Upper lobe of left lung (tissue), 6 donors: ENCODE results near the gene SFXN2. TPM values are rescaled to one million over a fixed set of nuclear protein-coding genes. Genes with fewer than 3 reads are reported as not detected.
"Not testable (repeated sequence)": the region's sequence is repeated elsewhere in the genome, so short reads cannot be mapped to it uniquely, and the experiment has no call there.

ENCODE experiments used
- ATAC-seq, 2 donors: fragments of 200-7000 bp; cut with Tn5 transposase; one replicate each; pipeline ENCODE4 v1.9.1; 2022; ENCODE audit warnings: mild to moderate bottlenecking in 2 of 2, moderate library complexity in 2 of 2; ENCODE audit not compliant: low FRiP score in 2 of 2
- DNase-seq, 2 donors: peaks; one replicate each; pipeline ENCODE4 v3.0.0-alpha.2; 2019 to 2020
- H3K27ac ChIP-seq, 4 donors: fragments of 200-600 bp; sonication (generic); one replicate each; pipeline ENCODE4 v1.5.1; 2016 to 2019
- H3K27me3 ChIP-seq, 4 donors: fragments of 200-600 bp; sonication (generic); one replicate each; pipeline ENCODE4 v1.5.1; 2017 to 2019
- H3K36me3 ChIP-seq, 4 donors: fragments of 200-600 bp; sonication (generic); one replicate each; pipeline ENCODE4 v1.5.1; 2016 to 2019
- H3K4me1 ChIP-seq, 4 donors: fragments of 200-600 bp; sonication (generic); one replicate each; pipeline ENCODE4 v1.5.1; 2018 to 2019
- H3K4me3 ChIP-seq, 4 donors: fragments of 200-600 bp; sonication (generic); one replicate each; pipeline ENCODE4 v1.5.1; 2017 to 2019; ENCODE audit warnings: mild to moderate bottlenecking in 2 of 4, moderate library complexity in 1 of 4
- H3K9me3 ChIP-seq, 4 donors: fragments of 200-600 bp; sonication (generic); one replicate each; pipeline ENCODE4 v1.5.1; 2018 to 2019
- EP300 ChIP-seq, 4 donors: sonication (generic); formaldehyde crosslinking; IDR thresholded peaks; one replicate each; pipeline ENCODE4 v1.5.1; 2017; ENCODE audit warnings: antibody characterized with exemption in 4 of 4, control low read depth in 2 of 4
- POLR2A ChIP-seq, 4 donors: fragments of 450-650 bp; IDR thresholded peaks; one replicate each; pipeline ENCODE4 v1.5.1; 2016 to 2017; ENCODE audit warnings: antibody characterized with exemption in 4 of 4, mild to moderate bottlenecking in 2 of 4
- POLR2AphosphoS5 ChIP-seq, 2 donors: sonication (generic); formaldehyde crosslinking; IDR thresholded peaks; one replicate each; pipeline ENCODE4 v1.5.1; 2017; ENCODE audit warnings: antibody characterized with exemption in 2 of 2
- WGBS, 2 donors: methylation state at CpG; one replicate each; pipeline ENCODE4 v1.1.5; 2017 to 2018; 5-methylcytosine and 5-hydroxymethylcytosine counted together
- total RNA-seq, 6 donors: library from RNA; depleted of rRNA in 4 of 6; stranded (reverse); fragments of >200 nt in 4 of 6; gene quantifications; one replicate each; pipeline versions ENCODE4 v1.1.0 to v1.2.1, GENCODE V29; 2016 to 2021
- TF ChIP-seq, protein P1 (sequence below), 6 experiments: fragments of 450-650 bp in 4 of 6; fragments of 200-600 bp in 2 of 6; sonication (generic) in 2 of 6; IDR thresholded peaks; one replicate each; pipeline ENCODE4 v1.5.1; 2016 to 2019; ENCODE audit warnings: antibody characterized with exemption in 6 of 6
- donor health status: DM: no; HTN: no; CAD: no; lungs with moderate emphysema.
- donor health status: DM: no; HTN: yes; CAD: no; lungs with severe emphysema.

The SFXN2 gene, protein sequence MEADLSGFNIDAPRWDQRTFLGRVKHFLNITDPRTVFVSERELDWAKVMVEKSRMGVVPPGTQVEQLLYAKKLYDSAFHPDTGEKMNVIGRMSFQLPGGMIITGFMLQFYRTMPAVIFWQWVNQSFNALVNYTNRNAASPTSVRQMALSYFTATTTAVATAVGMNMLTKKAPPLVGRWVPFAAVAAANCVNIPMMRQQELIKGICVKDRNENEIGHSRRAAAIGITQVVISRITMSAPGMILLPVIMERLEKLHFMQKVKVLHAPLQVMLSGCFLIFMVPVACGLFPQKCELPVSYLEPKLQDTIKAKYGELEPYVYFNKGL
- total RNA-seq: 10 to 100 TPM in 2 of 6 donors, 1 to 10 TPM in 4; 3.9 to 28.3 (median 8.0) TPM

DNA sequence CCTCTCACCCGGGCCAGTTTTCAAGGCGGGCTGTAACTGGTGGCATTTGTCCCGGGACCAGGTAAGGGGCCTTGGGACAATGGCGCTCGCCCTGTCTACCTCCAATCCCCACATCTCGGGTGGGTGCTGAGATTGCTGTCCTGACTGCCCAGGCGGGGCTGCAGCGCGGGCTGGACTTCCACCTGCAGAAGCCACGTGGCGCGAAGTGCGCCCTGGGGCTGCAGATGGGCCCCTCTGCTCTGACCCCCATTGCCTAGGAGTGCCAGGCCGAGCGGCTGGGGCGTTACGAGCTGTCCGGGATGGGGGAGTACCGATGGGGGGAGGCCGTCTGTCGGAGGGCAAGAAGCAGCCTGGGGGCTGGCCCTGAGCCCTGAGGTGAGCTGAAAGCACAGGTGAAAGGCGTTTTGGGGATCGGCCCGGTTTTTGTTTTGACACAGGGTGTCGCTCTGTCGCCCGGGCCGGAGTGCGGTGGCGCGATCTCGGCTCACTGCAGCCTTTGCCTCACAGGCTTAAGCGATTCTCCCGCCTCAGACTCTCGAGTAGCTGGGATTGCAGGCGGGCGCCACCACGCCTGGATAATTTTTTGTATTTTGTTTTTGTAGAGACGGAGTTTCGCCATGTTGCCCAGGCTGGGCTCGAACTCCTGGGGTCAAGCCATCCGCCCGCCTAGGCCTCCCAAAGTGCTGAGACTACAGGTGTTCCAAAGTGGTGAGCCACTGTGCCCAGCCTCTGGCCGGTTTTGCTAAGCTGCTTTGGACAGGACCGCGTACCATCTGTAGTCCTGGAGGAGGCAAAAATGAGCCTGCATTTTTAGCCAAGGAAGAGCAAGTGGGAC is at the start of gene SFXN2:
SFXN2 (plus strand) TSS at position 16 of the 835 bp plus-strand sequence. CDS start 12,001 bp downstream, outside the sequence.
- Histone ChIP-seq H3K4me3 (peak within 1 kb of the TSS; percentile 82 to 96 (median 92)), H3K27me3 (no peaks in the 10 kb centered on the region), H3K4me1 (peaks cover 6 to 27% (median 12%) of the 10 kb centered on the region in 4 donors), H3K36me3 (no peaks in the 10 kb centered on the region), H3K9me3 (no peaks in the 10 kb centered on the region), H3K27ac (peak within 1 kb of the TSS; percentile 81 to 92 (median 87))
- peak; percentile 45 to 89 for DNase-seq
- TF ChIP-seq POLR2A (IDR thresholded peaks at IDR 0.05) (peak in 2 of 4 donors; percentile 34 to 49), POLR2AphosphoS5 (IDR thresholded peaks at IDR 0.05) (no peak)
- whole genome bisulfite sequencing, 2 donors: 6 to 16% methylated on average over 18 to 41 of the region's 46 CpGs
- peak; percentile 25 to 32 for ATAC-seq

DNA sequence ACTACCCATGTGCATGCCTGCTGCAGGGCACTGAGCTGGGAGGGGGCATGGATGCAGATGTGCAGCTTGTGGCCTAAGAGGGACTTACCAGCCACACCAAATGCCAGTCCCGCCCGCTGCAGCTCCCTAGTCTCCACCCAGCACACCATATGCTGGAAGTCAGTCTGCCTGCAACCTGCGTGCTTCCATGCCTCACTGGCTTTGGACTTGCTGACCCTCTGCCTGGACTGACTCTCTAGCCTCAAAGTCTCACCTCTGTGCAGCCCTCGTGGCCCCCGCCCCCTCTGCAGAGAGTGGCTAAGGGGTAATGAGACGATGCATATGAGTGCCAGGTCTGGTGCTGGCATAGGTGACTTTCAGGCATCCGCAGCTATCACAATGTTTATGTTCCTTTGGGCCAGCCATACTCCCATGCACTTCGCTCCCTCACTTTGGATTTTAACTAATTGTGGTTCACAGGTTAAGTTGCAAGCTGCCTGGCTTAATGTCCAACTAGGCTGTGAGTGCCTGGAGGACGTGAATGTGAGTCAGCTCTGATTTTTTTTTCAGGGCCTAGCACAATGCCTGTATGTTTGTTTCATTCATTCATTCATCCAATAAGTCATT is 48.4 kb upstream of the SFXN2 start:
- no peak overlapping the region for H3K27ac ChIP-seq
- H3K27me3 ChIP-seq: no peaks in the 10 kb centered on the region
- no peaks in the 10 kb centered on the region for H3K36me3 ChIP-seq
- no peaks in the 10 kb centered on the region for H3K9me3 ChIP-seq
- no peak for TF ChIP-seq EP300 (IDR thresholded peaks at IDR 0.05)
- TF ChIP-seq POLR2AphosphoS5 (IDR thresholded peaks at IDR 0.05): no peak
- no peak for TF ChIP-seq POLR2A (IDR thresholded peaks at IDR 0.05)
- TF ChIP-seq, protein P1, sequence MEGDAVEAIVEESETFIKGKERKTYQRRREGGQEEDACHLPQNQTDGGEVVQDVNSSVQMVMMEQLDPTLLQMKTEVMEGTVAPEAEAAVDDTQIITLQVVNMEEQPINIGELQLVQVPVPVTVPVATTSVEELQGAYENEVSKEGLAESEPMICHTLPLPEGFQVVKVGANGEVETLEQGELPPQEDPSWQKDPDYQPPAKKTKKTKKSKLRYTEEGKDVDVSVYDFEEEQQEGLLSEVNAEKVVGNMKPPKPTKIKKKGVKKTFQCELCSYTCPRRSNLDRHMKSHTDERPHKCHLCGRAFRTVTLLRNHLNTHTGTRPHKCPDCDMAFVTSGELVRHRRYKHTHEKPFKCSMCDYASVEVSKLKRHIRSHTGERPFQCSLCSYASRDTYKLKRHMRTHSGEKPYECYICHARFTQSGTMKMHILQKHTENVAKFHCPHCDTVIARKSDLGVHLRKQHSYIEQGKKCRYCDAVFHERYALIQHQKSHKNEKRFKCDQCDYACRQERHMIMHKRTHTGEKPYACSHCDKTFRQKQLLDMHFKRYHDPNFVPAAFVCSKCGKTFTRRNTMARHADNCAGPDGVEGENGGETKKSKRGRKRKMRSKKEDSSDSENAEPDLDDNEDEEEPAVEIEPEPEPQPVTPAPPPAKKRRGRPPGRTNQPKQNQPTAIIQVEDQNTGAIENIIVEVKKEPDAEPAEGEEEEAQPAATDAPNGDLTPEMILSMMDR (IDR thresholded peaks at IDR 0.05): no peak
- H3K4me3 ChIP-seq: no peak overlapping the region
- ATAC-seq (no peak), DNase-seq (peak in 1 of 2 donors; percentile 46)
- H3K4me1 ChIP-seq: peaks cover 26 to 37% (median 33%) of the 10 kb centered on the region in 4 donors
- 89 to 90% methylated on average over 9 of the region's 9 CpGs for WGBS, 2 donors

DNA sequence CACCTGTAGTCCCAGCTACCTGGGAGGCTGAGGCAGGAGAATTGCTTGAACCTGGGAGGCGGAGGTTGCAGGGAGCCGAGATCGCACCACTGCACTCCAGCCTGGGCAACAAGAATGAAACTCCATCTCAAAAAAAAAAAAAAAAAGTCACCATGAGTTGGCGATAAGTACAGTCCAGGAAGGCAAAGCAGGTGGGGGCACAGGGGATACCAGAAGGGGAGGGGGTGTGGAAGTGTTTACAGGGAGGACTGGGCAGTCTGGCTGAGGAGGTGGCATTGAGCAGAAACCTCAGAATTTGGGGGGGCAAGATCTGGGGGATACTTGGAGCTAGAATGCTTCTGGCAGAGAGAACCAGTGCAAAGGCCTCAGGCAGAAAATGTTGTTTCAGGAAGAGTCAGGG is 47.0 kb upstream of the SFXN2 start:
- 82 to 85% methylated on average over 4 of the region's 4 CpGs for WGBS, 2 donors
- DNase-seq, ATAC-seq, H3K4me3 ChIP-seq, H3K36me3 ChIP-seq, H3K9me3 ChIP-seq, H3K27me3 ChIP-seq: not testable (repeated sequence)
- H3K27ac ChIP-seq: peak overlapping the region in 1 of 4 donors; percentile 21
- peaks cover 17 to 34% (median 32%) of the 10 kb centered on the region in 4 donors for H3K4me1 ChIP-seq

DNA sequence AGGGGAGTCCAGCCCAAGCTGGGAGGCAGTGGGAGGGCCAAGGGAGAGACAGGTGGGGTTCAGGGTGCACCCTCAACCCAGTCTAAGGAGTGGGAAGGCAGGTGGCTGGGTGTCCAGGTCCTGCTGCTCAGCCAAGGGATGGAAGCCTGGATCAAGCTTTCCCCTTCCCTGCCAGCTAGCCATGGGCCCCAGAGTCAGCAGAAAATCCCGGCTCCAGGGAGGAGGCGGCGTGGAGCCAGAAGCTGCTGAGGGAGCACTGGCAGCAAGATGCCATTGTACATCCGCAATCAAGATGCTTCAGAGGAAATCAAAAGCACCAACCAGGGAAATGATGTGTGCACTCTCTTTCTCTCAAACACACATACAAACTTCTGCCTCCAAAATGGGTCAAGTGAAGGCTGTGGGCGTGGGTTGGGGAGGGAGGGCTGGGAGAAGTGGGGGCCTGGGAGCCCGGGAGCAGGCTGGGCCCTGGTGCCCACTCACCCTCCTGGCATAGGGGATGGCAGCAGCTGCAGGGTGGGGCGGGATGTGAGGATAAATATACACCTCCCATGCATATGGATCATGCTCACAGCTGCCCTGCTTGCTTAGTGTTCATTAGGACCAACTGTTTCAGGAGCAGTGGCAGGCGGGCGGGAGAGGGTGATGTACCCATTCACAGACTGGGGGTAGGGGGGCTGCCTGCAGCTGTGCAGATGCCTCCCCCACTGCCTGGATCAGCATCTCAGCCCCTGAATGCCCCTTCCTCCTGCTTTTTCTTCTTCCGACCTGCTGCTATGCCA is 45.9 kb upstream of the SFXN2 start:
- peak overlapping the region; percentile 69 to 80 (median 76) for H3K27ac ChIP-seq
- no peak overlapping the region for H3K4me3 ChIP-seq
- H3K27me3 ChIP-seq: no peaks in the 10 kb centered on the region
- TF ChIP-seq EP300 (IDR thresholded peaks at IDR 0.05) (no peak), POLR2A (IDR thresholded peaks at IDR 0.05) (no peak), POLR2AphosphoS5 (IDR thresholded peaks at IDR 0.05) (no peak)
- TF ChIP-seq, protein P1 (IDR thresholded peaks at IDR 0.05): no peak
- WGBS, 2 donors: 71 to 81% methylated on average over 9 to 10 of the region's 10 CpGs
- peaks cover 28 to 45% (median 43%) of the 10 kb centered on the region in 4 donors for H3K4me1 ChIP-seq
- DNase-seq (peak in 1 of 2 donors; percentile 41), ATAC-seq (peak in 1 of 2 donors; percentile 9)
- no peaks in the 10 kb centered on the region for H3K36me3 ChIP-seq
- H3K9me3 ChIP-seq: no peaks in the 10 kb centered on the region
